ENCODE results near the gene CCPG1.
"Not testable (repeated sequence)": the region's sequence is repeated elsewhere in the genome, so short reads cannot be mapped to it uniquely, and the experiment has no call there.

Gene CCPG1

GRCh38 chr15:55408012-55408928 lies at the start of gene CCPG1, which contains the start of gene PIERCE2:
Gene CCPG1 (minus strand): TSS chr15:55408359. CDS start chr15:55389424, 18,935 bp downstream.
Gene PIERCE2 (plus strand): TSS chr15:55408495. CDS start chr15:55408769, 274 bp downstream.
- DNase-seq (ENCODE audit: low read depth) = peak; percentile 98
- Histone ChIP-seq H3K36me3 (ENCODE audit: control insufficient read depth, insufficient read depth, low read length, severe bottlenecking) (no peaks in the 10 kb centered on the region), H3K4me1 (ENCODE audit: control insufficient read depth, insufficient read depth, low read length) (peaks cover 35% of the 10 kb centered on the region), H3K27me3 (replicated peaks; ENCODE audit: control insufficient read depth, insufficient read depth, low read length) (no peaks in the 10 kb centered on the region), H3K9me3 (ENCODE audit: control insufficient read depth, low read length) (no peaks in the 10 kb centered on the region), H3K4me3 (ENCODE audit: low read length) (peak within 1 kb of the TSS; percentile 92), H3K9ac (ENCODE audit: low read length) (peak within 1 kb of the TSS; percentile 89)

GRCh38 chr15:55457401-55458022 lies 49.4 kb upstream of the CCPG1 start:
- H3K9me3 ChIP-seq (ENCODE audit: control insufficient read depth, low read length) = peaks cover 4% of the 10 kb centered on the region
- H3K4me3 ChIP-seq (ENCODE audit: low read length) = no peak overlapping the region
- no peaks in the 10 kb centered on the region for H3K4me1 ChIP-seq (ENCODE audit: control insufficient read depth, insufficient read depth, low read length)
- H3K27me3 ChIP-seq (replicated peaks; ENCODE audit: control insufficient read depth, insufficient read depth, low read length) = no peaks in the 10 kb centered on the region
- no peak for DNase-seq (ENCODE audit: low read depth)
- H3K36me3 ChIP-seq (ENCODE audit: control insufficient read depth, insufficient read depth, low read length, severe bottlenecking) = no peaks in the 10 kb centered on the region
- H3K9ac ChIP-seq (ENCODE audit: low read length) = no peak overlapping the region

GRCh38 chr15:55447030-55447394 lies 38.9 kb upstream of the CCPG1 start:
- not testable (repeated sequence) for H3K36me3 ChIP-seq (ENCODE audit: control insufficient read depth, insufficient read depth, low read length, severe bottlenecking); H3K4me3 ChIP-seq (ENCODE audit: low read length); H3K9ac ChIP-seq (ENCODE audit: low read length); H3K27me3 ChIP-seq (replicated peaks; ENCODE audit: control insufficient read depth, insufficient read depth, low read length); H3K9me3 ChIP-seq (ENCODE audit: control insufficient read depth, low read length); DNase-seq (ENCODE audit: low read depth); H3K4me1 ChIP-seq (ENCODE audit: control insufficient read depth, insufficient read depth, low read length)

GRCh38 chr15:55446379-55447029 lies 38.3 kb upstream of the CCPG1 start:
- not testable (repeated sequence) for H3K4me3 ChIP-seq (ENCODE audit: low read length); H3K9ac ChIP-seq (ENCODE audit: low read length); H3K4me1 ChIP-seq (ENCODE audit: control insufficient read depth, insufficient read depth, low read length); H3K9me3 ChIP-seq (ENCODE audit: control insufficient read depth, low read length); DNase-seq (ENCODE audit: low read depth); H3K27me3 ChIP-seq (replicated peaks; ENCODE audit: control insufficient read depth, insufficient read depth, low read length); H3K36me3 ChIP-seq (ENCODE audit: control insufficient read depth, insufficient read depth, low read length, severe bottlenecking)

GRCh38 chr15:55445936-55446335 lies 37.8 kb upstream of the CCPG1 start:
- not testable (repeated sequence) for H3K9ac ChIP-seq (ENCODE audit: low read length); DNase-seq (ENCODE audit: low read depth); H3K27me3 ChIP-seq (replicated peaks; ENCODE audit: control insufficient read depth, insufficient read depth, low read length); H3K4me1 ChIP-seq (ENCODE audit: control insufficient read depth, insufficient read depth, low read length); H3K9me3 ChIP-seq (ENCODE audit: control insufficient read depth, low read length); H3K4me3 ChIP-seq (ENCODE audit: low read length); H3K36me3 ChIP-seq (ENCODE audit: control insufficient read depth, insufficient read depth, low read length, severe bottlenecking)

- H3K36me3 ChIP-seq (ENCODE audit: control insufficient read depth, insufficient read depth, low read length, severe bottlenecking); H3K27me3 ChIP-seq (replicated peaks; ENCODE audit: control insufficient read depth, insufficient read depth, low read length); DNase-seq (ENCODE audit: low read depth); H3K9me3 ChIP-seq (ENCODE audit: control insufficient read depth, low read length); H3K4me1 ChIP-seq (ENCODE audit: control insufficient read depth, insufficient read depth, low read length); H3K9ac ChIP-seq (ENCODE audit: low read length); H3K4me3 ChIP-seq (ENCODE audit: low read length): not testable (repeated sequence)
Measured at GRCh38 chr15:55443141-55443540, 35.0 kb upstream of the CCPG1 start.

- Histone ChIP-seq H3K4me3 (ENCODE audit: low read length) (no peak overlapping the region), H3K4me1 (ENCODE audit: control insufficient read depth, insufficient read depth, low read length) (no peaks in the 10 kb centered on the region), H3K9ac (ENCODE audit: low read length) (no peak overlapping the region), H3K27me3 (replicated peaks; ENCODE audit: control insufficient read depth, insufficient read depth, low read length) (no peaks in the 10 kb centered on the region), H3K9me3 (ENCODE audit: control insufficient read depth, low read length) (no peaks in the 10 kb centered on the region), H3K36me3 (ENCODE audit: control insufficient read depth, insufficient read depth, low read length, severe bottlenecking) (no peaks in the 10 kb centered on the region)
- peak; percentile 86 for DNase-seq (ENCODE audit: low read depth)
Measured at GRCh38 chr15:55434989-55435825, 27.0 kb upstream of the CCPG1 start.

- no peak overlapping the region for H3K4me3 ChIP-seq (ENCODE audit: low read length)
- no peaks in the 10 kb centered on the region for H3K36me3 ChIP-seq (ENCODE audit: control insufficient read depth, insufficient read depth, low read length, severe bottlenecking)
- H3K4me1 ChIP-seq (ENCODE audit: control insufficient read depth, insufficient read depth, low read length) = no peaks in the 10 kb centered on the region
- no peak for DNase-seq (ENCODE audit: low read depth)
- no peaks in the 10 kb centered on the region for H3K9me3 ChIP-seq (ENCODE audit: control insufficient read depth, low read length)
- no peaks in the 10 kb centered on the region for H3K27me3 ChIP-seq (replicated peaks; ENCODE audit: control insufficient read depth, insufficient read depth, low read length)
- no peak overlapping the region for H3K9ac ChIP-seq (ENCODE audit: low read length)
Measured at GRCh38 chr15:55422089-55422488, 13.9 kb upstream of the CCPG1 start.

GRCh38 chr15:55420171-55420866 lies 12.2 kb upstream of the CCPG1 start:
- Histone ChIP-seq H3K4me1 (ENCODE audit: control insufficient read depth, insufficient read depth, low read length) (no peaks in the 10 kb centered on the region), H3K4me3 (ENCODE audit: low read length) (no peak overlapping the region), H3K36me3 (ENCODE audit: control insufficient read depth, insufficient read depth, low read length, severe bottlenecking) (no peaks in the 10 kb centered on the region), H3K9me3 (ENCODE audit: control insufficient read depth, low read length) (no peaks in the 10 kb centered on the region), H3K9ac (ENCODE audit: low read length) (no peak overlapping the region), H3K27me3 (replicated peaks; ENCODE audit: control insufficient read depth, insufficient read depth, low read length) (no peaks in the 10 kb centered on the region)
- no peak for DNase-seq (ENCODE audit: low read depth)

GRCh38 chr15:55417678-55418077 lies 9.5 kb upstream of the CCPG1 start:
- H3K27me3 ChIP-seq (replicated peaks; ENCODE audit: control insufficient read depth, insufficient read depth, low read length); DNase-seq (ENCODE audit: low read depth); H3K4me1 ChIP-seq (ENCODE audit: control insufficient read depth, insufficient read depth, low read length); H3K9ac ChIP-seq (ENCODE audit: low read length); H3K36me3 ChIP-seq (ENCODE audit: control insufficient read depth, insufficient read depth, low read length, severe bottlenecking); H3K9me3 ChIP-seq (ENCODE audit: control insufficient read depth, low read length); H3K4me3 ChIP-seq (ENCODE audit: low read length): not testable (repeated sequence)

All from adipocyte (in vitro differentiated cells).